Pancreas (tissue), 10 donors: ENCODE data around the gene WBP2NL. TPM values are rescaled to one million over a fixed set of nuclear protein-coding genes. Genes with fewer than 3 reads are reported as not detected.

ENCODE experiments used
- ATAC-seq, 4 donors: fragments of 200-7000 bp; cut with Tn5 transposase; one replicate each; pipeline versions ENCODE4 v1.8.0 to v1.9.1; 2020; ENCODE audit warnings: mild to moderate bottlenecking in 4 of 4, moderate library complexity in 4 of 4
- DNase-seq, 6 donors: peaks; one replicate each; pipeline ENCODE4 v3.0.0-alpha.2; 2020
- FAIRE-seq: peaks from 2 replicates; lab custom pipeline; 2012; peaks lifted over from hg19 to GRCh38; lab: Jason Lieb, UNC
- H3K27ac ChIP-seq, 4 donors: fragments of 200-600 bp; sonication (generic); 1 replicate in 3 of 4; 2 replicates in 1 of 4; pipeline versions ENCODE4 v1.5.0 to v1.8.0; 2020
- H3K27me3 ChIP-seq, 4 donors: fragments of 200-600 bp; one replicate each; pipeline ENCODE4 v1.8.0; 2021
- H3K36me3 ChIP-seq, 3 donors: fragments of 200-600 bp; sonication (generic) in 1 of 3; one replicate each; pipeline versions ENCODE4 v1.5.0 to v1.8.0; 2020 to 2021
- H3K4me1 ChIP-seq, 3 donors: fragments of 200-600 bp; one replicate each; pipeline ENCODE4 v1.8.0; 2021
- H3K4me3 ChIP-seq, 4 donors: fragments of 200-600 bp; sonication (generic) in 2 of 4; one replicate each; pipeline versions ENCODE4 v1.5.0 to v1.8.0; 2020 to 2021
- H3K9me3 ChIP-seq, 4 donors: fragments of 200-600 bp; one replicate each; pipeline ENCODE4 v1.8.0; 2021
- WGBS, 2 donors: extraction: QIAGEN DNeasy Blood & Tissue Kit; methylation state at CpG; one replicate each; pipeline ENCODE4 v1.1.7; 2013; 5-methylcytosine and 5-hydroxymethylcytosine counted together
- intact Hi-C, 3 donors: fragments of 100-400 bp; cut with DNase I; formaldehyde crosslinking; loops; one replicate each; pipeline versions ENCODE4 v1.11.1 to v1.14.2; 2022
- polyA plus RNA-seq, 2 donors: library from polyadenylated mRNA; stranded (reverse); fragments of 200-250 nt; gene quantifications; one replicate each; pipeline ENCODE4 v1.2.3, GENCODE V29; 2013
- total RNA-seq, 6 donors: library from RNA; stranded (reverse); fragmentation: NEBNext Ultra II Directional in 4 of 6; extraction: Animal tissue kit (Norgen Biotek cat#: 25700) in 4 of 6; gene quantifications; one replicate each; pipeline versions ENCODE4 v1.2.1 to v1.2.4, GENCODE V29; 2021 to 2023
- TF ChIP-seq, protein P1 (sequence below), 4 donors: fragments of 200-600 bp; sonication (generic) in 3 of 4; IDR thresholded peaks; one replicate each; pipeline versions ENCODE4 v1.5.0 to v1.8.0; 2021; ENCODE audit warnings: antibody characterized with exemption in 4 of 4
- donor health status: healthy with polysubstance abuse.
- donor health status: DM: no; HTN: no; CAD: no; lungs with moderate emphysema.
- donor health status: DM: no; HTN: no; CAD: no.
- donor health status: control.
- donor health status: control.
- donor health status: Bipolar disorder and iron deficiency.
- donor health status: DM: yes; HTN: yes; CAD: no.
- donor health status: DM: no; HTN: no; CAD: no.
- donor health status: DM: no; HTN: no; CAD: no.
- donor health status: DM: yes; HTN: yes; CAD: no.

WBP2NL gene
- total and polyA plus RNA-seq, 8 donors = 1.3 to 2.8 (median 1.7) TPM

DNA sequence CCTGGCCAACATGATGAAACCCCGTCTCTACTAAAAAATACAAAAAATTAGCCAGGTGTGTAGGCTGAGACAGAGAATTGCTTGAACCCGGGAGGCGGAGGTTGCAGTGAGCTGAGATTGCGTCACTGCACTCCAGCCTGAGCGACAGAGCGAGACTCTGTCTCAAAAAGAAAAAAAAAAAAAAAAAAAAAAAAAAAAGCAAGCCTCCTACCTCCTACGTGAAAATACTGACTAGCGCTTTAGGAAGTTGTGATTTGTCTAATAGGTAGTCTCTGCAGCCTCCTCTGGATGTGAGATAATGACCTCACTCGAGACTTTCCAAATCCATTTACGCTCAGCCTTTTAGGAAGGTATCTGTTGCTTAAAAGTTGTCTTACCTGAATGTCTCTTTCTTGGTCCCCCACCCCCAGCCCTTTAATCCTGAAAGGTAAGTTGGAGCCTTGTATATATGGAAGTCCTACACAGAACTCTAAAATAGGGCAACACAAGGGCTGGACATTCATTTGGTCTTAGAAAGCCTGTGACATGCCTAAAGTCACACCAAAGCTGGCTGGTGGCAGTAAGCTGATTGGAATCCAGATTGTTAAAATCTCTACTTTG, 23.8 kb upstream of the WBP2NL start:
- Histone ChIP-seq H3K27ac (no peak overlapping the region), H3K27me3 (peaks cover 0 to 3% (median 0%) of the 10 kb centered on the region in 4 donors), H3K9me3 (no peaks in the 10 kb centered on the region), H3K4me3 (no peak overlapping the region), H3K36me3 (no peaks in the 10 kb centered on the region), H3K4me1 (no peaks in the 10 kb centered on the region)
- intact Hi-C loops = no loop called here
- ATAC-seq (no peak), DNase-seq (no peak), FAIRE-seq (no peak)
- TF ChIP-seq, protein P1, sequence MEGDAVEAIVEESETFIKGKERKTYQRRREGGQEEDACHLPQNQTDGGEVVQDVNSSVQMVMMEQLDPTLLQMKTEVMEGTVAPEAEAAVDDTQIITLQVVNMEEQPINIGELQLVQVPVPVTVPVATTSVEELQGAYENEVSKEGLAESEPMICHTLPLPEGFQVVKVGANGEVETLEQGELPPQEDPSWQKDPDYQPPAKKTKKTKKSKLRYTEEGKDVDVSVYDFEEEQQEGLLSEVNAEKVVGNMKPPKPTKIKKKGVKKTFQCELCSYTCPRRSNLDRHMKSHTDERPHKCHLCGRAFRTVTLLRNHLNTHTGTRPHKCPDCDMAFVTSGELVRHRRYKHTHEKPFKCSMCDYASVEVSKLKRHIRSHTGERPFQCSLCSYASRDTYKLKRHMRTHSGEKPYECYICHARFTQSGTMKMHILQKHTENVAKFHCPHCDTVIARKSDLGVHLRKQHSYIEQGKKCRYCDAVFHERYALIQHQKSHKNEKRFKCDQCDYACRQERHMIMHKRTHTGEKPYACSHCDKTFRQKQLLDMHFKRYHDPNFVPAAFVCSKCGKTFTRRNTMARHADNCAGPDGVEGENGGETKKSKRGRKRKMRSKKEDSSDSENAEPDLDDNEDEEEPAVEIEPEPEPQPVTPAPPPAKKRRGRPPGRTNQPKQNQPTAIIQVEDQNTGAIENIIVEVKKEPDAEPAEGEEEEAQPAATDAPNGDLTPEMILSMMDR (IDR thresholded peaks at IDR 0.05) = no peak
- 63 to 65% methylated on average over 10 of the region's 10 CpGs for WGBS, 2 donors

DNA sequence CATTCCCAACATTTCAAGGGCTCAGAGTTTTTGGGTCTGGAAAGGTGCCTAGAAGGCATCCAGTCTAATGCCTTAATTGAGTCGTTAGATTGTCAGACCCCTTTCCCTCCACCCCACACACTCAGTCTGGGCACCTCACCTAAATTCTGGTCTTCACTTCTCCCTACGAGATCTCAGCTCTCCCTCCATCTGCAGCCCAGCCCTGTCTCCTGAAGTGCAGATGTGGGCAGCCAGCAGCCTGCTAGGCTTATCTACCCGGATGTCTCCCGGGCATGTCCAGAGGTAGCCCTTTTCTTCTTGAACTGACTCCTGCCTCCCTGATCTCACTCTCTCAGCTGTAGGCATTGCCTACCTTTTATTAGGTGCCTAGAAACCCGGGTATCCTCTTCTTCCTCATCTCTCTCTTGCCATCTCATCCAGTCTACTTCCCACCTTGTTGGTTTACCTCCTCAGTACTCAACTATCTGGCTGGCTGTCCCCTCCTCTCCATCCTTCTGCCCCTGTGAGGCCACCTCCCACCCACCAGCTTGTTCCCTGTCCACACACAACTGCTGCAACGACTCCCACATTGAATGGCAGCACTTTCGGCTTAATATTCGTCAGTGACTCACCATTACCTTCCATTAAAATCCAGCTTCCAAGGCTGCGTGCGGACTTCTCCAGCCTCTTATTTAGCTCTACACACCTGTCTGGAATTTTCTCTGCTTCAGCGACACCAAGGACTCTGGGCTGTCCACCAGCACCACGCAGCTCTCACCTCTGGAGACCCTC, 23.1 kb upstream of the WBP2NL start:
- TF ChIP-seq, protein P1 (IDR thresholded peaks at IDR 0.05) = no peak
- Histone ChIP-seq H3K4me1 (no peaks in the 10 kb centered on the region), H3K36me3 (no peaks in the 10 kb centered on the region), H3K27ac (no peak overlapping the region), H3K9me3 (no peaks in the 10 kb centered on the region), H3K27me3 (peaks cover 0 to 3% (median 0%) of the 10 kb centered on the region in 4 donors), H3K4me3 (no peak overlapping the region)
- WGBS, 2 donors = 50 to 56% methylated on average over 12 of the region's 12 CpGs
- DNase-seq (no peak), ATAC-seq (no peak), FAIRE-seq (no peak)
- intact Hi-C loops = no loop called here

DNA sequence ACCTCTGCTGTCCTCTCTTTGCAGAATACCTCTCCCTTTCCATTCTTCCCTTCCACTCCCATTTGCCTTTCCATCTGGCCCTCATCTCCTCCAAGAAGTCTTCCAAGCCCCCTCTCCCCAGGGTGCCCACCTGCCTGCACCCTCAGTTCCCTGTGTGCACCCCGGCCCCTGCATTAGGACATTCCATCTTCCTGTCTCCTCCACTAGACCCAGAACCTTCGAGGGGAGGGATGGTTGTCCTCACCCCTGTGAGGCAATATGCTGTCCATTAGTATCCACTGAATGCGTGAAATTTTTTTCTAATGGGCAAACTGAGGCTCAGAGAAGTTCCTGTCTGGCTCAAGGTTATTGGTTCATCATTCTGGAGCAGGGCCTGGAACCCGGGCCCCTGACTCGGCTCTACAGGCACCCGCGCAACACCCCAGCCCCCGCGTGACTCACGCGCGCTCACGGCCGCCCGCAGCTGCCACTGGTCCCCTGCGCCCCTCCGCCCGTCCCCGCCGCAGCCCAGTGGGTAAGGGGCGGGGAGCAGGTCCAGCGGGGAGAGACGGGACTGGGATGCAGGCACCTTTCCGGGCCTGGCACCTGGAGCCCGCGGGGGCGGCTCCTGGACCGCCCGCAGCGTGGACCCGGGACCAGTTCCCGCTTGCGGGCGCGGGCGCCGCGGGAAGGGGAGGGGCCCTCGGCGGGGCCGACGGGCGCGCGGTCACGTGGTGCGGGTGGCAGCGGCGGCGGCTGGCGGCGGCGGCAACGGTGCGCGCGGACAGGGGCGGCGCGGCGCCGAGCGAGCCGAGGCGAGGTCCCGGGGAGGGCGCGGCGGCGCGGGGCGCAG, 22.3 kb upstream of the WBP2NL start:
- peak in 3 of 6 donors; percentile 29 to 84 (median 53) for DNase-seq
- peaks cover 0 to 3% (median 0%) of the 10 kb centered on the region in 4 donors for H3K27me3 ChIP-seq
- 2% methylated on average over 41 to 72 of the region's 72 CpGs for WGBS, 2 donors

DNA sequence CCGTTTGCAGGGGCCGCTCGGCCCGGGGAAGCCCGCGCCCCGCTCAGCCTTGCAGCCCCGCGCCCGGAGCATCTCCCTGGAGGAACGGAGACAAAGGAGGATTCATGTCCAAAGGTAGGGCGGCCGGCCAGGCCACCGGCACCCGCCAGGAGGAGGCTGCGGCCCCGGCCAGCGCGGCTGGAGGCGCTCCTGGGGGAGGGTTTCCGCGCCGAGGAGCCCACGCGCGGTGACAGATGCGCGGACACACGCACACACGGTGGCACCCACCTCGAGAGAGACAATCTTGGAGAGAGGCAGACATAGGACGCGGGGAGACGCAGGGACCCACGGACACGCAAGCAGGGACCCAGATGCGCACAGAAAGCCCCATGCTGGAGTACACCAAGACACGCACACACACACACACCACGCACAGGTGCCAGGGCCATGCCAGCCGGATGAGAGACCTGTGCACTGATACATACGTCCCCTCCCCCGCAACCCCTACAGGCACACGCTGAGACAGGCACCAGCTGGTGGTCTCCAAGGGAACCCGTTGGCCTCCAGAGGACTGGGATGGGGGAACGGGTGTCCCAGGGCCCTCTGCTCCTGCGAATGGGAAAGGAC, 21.5 kb upstream of the WBP2NL start:
- TF ChIP-seq, protein P1 (IDR thresholded peaks at IDR 0.05) = no peak
- FAIRE-seq (no peak), DNase-seq (no peak), ATAC-seq (peak in 2 of 4 donors; percentile 28 to 34)
- peaks cover 0 to 3% (median 0%) of the 10 kb centered on the region in 4 donors for H3K27me3 ChIP-seq
- no peaks in the 10 kb centered on the region for H3K9me3 ChIP-seq
- WGBS, 2 donors = 3% methylated on average over 42 to 46 of the region's 46 CpGs
- intact Hi-C loops = no loop called here
- peak overlapping the region in 2 of 4 donors; percentile 44 to 53 for H3K4me3 ChIP-seq
- no peaks in the 10 kb centered on the region for H3K36me3 ChIP-seq
- no peaks in the 10 kb centered on the region for H3K4me1 ChIP-seq
- H3K27ac ChIP-seq = no peak overlapping the region

More for the DNA sequence above, 22.3 kb upstream of the WBP2NL start:
- no peaks in the 10 kb centered on the region for H3K4me1 ChIP-seq
- H3K4me3 ChIP-seq = peak overlapping the region; percentile 23 to 53 (median 43)
- H3K27ac ChIP-seq = no peak overlapping the region
- TF ChIP-seq, protein P1 (IDR thresholded peaks at IDR 0.05) = no peak
- peak; percentile 73 to 91 (median 84) for ATAC-seq
- no peaks in the 10 kb centered on the region for H3K36me3 ChIP-seq
- intact Hi-C loops = no loop called here
- FAIRE-seq = no peak
- no peaks in the 10 kb centered on the region for H3K9me3 ChIP-seq
